ENCODE results near the gene RCAN1.

RCAN1 gene

GRCh38 chr21:34524646-34525601, 90.0 kb downstream of the RCAN1 start:
- Histone ChIP-seq H3K27me3 (no peaks in the 10 kb centered on the region), H3K4me2 (no peak overlapping the region), H3K27ac (no peak overlapping the region), H3K36me3 (peaks cover 35% of the 10 kb centered on the region), H3K4me3 (no peak overlapping the region), H3K9me3 (no peaks in the 10 kb centered on the region), H4K20me1 (peaks cover 7% of the 10 kb centered on the region; the same call in 1 of the 2 replicates), H3K4me1 (peaks cover 15% of the 10 kb centered on the region), H3K9ac (no peak overlapping the region)
- no peak for TF ChIP-seq Cebpa-rat (IDR thresholded peaks at IDR 0.05)

- Histone ChIP-seq H3K27ac (no peak overlapping the region), H3K4me2 (no peak overlapping the region), H3K4me1 (peaks cover 15% of the 10 kb centered on the region), H3K36me3 (peaks cover 53% of the 10 kb centered on the region), H3K9ac (no peak overlapping the region), H3K27me3 (no peaks in the 10 kb centered on the region), H3K9me3 (no peaks in the 10 kb centered on the region), H3K4me3 (no peak overlapping the region), H4K20me1 (peaks cover 7% of the 10 kb centered on the region; the same call in 1 of the 2 replicates)
- no peak for TF ChIP-seq Cebpa-rat (IDR thresholded peaks at IDR 0.05)
Measured at GRCh38 chr21:34523019-34523555, 91.8 kb downstream of the RCAN1 start.

DNA sequence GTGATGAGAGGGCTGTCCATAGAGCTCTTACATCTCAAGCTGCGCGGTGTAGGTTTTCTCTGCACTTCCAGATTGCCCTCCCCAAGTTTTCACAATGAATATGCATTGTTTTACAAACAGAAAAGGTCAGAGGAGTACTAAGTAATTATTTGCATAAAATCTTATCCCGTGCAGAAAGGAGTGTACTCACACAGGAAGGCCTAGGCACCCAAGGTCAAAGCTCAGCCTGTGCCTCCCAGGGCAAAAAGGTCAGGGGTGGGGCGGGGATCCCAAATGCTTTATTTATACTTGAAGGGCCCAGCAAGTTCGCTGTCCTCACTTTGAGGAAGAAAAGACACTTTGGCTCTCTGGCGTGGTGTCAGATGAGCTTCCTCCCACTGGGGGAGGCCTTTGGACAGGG, 92.6 kb downstream of the RCAN1 start:
- no peaks in the 10 kb centered on the region for H3K9me3 ChIP-seq
- H3K9ac ChIP-seq: no peak overlapping the region
- peaks cover 7% of the 10 kb centered on the region; the same call in 1 of the 2 replicates for H4K20me1 ChIP-seq
- no peak for TF ChIP-seq Cebpa-rat (IDR thresholded peaks at IDR 0.05)
- no peaks in the 10 kb centered on the region for H3K27me3 ChIP-seq
- H3K27ac ChIP-seq: no peak overlapping the region
- H3K4me2 ChIP-seq: no peak overlapping the region
- peaks cover 61% of the 10 kb centered on the region for H3K36me3 ChIP-seq
- no peak overlapping the region for H3K4me3 ChIP-seq
- H3K4me1 ChIP-seq: peaks cover 15% of the 10 kb centered on the region

GRCh38 chr21:34521561-34521960, 93.4 kb downstream of the RCAN1 start:
- H3K9me3 ChIP-seq: no peaks in the 10 kb centered on the region
- peaks cover 7% of the 10 kb centered on the region; the same call in 1 of the 2 replicates for H4K20me1 ChIP-seq
- no peak overlapping the region for H3K4me2 ChIP-seq
- no peak overlapping the region for H3K4me3 ChIP-seq
- no peak overlapping the region for H3K27ac ChIP-seq
- no peaks in the 10 kb centered on the region for H3K27me3 ChIP-seq
- TF ChIP-seq Cebpa-rat (IDR thresholded peaks at IDR 0.05): no peak
- H3K4me1 ChIP-seq: peaks cover 10% of the 10 kb centered on the region
- H3K9ac ChIP-seq: no peak overlapping the region
- peaks cover 67% of the 10 kb centered on the region for H3K36me3 ChIP-seq

DNA sequence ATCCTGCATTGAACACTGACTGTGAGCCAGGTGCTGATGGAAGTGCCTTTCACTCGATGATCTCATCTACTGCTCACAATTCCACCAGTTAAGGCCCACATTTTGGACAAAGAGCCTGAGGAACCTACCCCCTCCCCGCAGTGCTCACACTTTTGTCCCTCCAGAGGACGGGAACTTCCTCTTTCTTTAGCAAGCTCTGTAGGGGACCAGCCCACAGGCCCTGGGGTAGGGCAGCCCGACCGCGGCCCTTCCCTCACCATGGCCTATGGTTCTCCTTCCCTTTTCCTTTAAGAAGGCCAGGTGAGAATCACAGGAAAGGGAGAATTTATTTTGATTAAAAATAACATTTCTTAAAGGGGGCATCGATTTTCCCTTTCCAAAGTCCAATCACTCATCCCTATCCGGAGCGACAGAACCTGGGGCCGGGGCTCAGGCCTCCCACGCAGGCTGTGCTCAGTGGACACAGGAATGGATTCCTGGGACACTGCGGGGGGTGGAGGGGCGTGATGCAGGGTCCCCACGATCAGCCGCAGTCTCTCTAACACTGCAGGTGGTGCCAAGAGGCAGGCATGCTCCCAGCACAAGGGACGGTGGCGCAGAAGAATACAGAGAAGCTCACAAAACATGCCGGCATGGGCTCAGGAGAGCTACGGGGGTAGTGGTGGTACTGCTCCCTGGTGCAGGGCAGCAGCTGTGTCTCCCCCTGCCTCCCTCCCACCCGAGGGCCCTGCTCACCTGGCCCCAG, 94.0 kb downstream of the RCAN1 start:
- Histone ChIP-seq H3K36me3 (peaks cover 67% of the 10 kb centered on the region), H3K9me3 (no peaks in the 10 kb centered on the region), H3K4me3 (no peak overlapping the region), H3K4me1 (peaks cover 6% of the 10 kb centered on the region), H3K27me3 (no peaks in the 10 kb centered on the region), H3K9ac (no peak overlapping the region), H4K20me1 (peaks cover 7% of the 10 kb centered on the region; the same call in 1 of the 2 replicates), H3K4me2 (no peak overlapping the region), H3K27ac (no peak overlapping the region)
- no peak for TF ChIP-seq Cebpa-rat (IDR thresholded peaks at IDR 0.05)

DNA sequence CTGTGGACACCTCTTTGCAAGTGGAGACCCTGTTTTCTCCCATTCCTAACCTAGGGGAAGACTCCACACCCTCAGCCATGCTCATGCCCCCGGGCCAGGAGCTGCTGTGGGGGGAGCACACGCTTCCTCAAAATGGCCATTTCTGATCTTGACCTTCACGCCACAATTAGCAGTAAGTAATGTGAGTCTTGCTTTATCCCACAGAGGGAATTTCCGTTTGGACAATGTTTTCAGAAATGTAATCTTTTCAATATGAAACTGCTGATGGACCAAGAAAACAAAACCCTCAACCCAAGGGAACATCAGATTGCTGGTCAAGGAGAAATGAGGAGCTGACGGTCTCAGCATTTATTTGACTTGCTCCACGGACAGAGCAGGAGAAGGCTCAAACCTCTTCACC, 94.6 kb downstream of the RCAN1 start:
- Histone ChIP-seq H3K27ac (no peak overlapping the region), H3K36me3 (peaks cover 67% of the 10 kb centered on the region), H4K20me1 (0 out of 2 replicates have a peak, but pooled peaks cover 7% of the 10 kb centered on the region), H3K4me2 (no peak overlapping the region), H3K27me3 (no peaks in the 10 kb centered on the region), H3K9ac (no peak overlapping the region), H3K4me1 (peaks cover 6% of the 10 kb centered on the region), H3K4me3 (no peak overlapping the region), H3K9me3 (no peaks in the 10 kb centered on the region)
- TF ChIP-seq Cebpa-rat (IDR thresholded peaks at IDR 0.05): no peak

DNA sequence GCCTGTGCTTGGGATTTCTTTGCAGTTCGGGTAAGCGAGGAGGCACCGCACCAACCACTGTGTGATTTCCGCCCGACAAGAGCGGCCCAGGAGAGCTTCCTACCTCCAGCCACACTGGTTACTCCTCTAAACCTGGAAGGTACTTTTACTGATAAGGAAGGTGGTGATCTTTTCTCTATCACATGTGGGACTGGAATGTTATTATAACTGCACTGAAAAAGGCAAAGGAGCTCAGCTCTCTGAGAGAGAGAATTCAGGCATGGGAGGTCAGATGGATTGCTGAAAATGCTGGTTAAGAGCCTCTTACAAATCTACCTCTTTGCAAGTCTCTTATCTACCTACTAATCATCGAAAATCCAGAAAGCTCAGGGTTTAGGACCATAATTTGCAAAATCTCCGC, 95.2 kb downstream of the RCAN1 start:
- no peak overlapping the region for H3K27ac ChIP-seq
- no peaks in the 10 kb centered on the region for H3K9me3 ChIP-seq
- peaks cover 63% of the 10 kb centered on the region for H3K36me3 ChIP-seq
- H3K4me2 ChIP-seq: no peak overlapping the region
- no peak overlapping the region for H3K9ac ChIP-seq
- no peak overlapping the region for H3K4me3 ChIP-seq
- TF ChIP-seq Cebpa-rat (IDR thresholded peaks at IDR 0.05): no peak
- H3K4me1 ChIP-seq: peaks cover 6% of the 10 kb centered on the region
- H4K20me1 ChIP-seq: 0 out of 2 replicates have a peak, but pooled peaks cover under 1% of the 10 kb centered on the region
- H3K27me3 ChIP-seq: no peaks in the 10 kb centered on the region

- H3K4me1 ChIP-seq: peaks cover 6% of the 10 kb centered on the region
- no peak overlapping the region for H3K4me3 ChIP-seq
- TF ChIP-seq Cebpa-rat (IDR thresholded peaks at IDR 0.05): no peak
- H4K20me1 ChIP-seq: no peaks in the 10 kb centered on the region
- H3K36me3 ChIP-seq: peaks cover 63% of the 10 kb centered on the region
- H3K9ac ChIP-seq: no peak overlapping the region
- H3K27me3 ChIP-seq: no peaks in the 10 kb centered on the region
- H3K27ac ChIP-seq: no peak overlapping the region
- no peaks in the 10 kb centered on the region for H3K9me3 ChIP-seq
- no peak overlapping the region for H3K4me2 ChIP-seq
Measured at GRCh38 chr21:34519016-34519415, 95.9 kb downstream of the RCAN1 start.

GRCh38 chr21:34518301-34518700, 96.6 kb downstream of the RCAN1 start:
- no peak overlapping the region for H3K27ac ChIP-seq
- H3K9ac ChIP-seq: no peak overlapping the region
- no peak overlapping the region for H3K4me2 ChIP-seq
- no peak for TF ChIP-seq Cebpa-rat (IDR thresholded peaks at IDR 0.05)
- no peaks in the 10 kb centered on the region for H3K27me3 ChIP-seq
- peaks cover 6% of the 10 kb centered on the region for H3K4me1 ChIP-seq
- H4K20me1 ChIP-seq: no peaks in the 10 kb centered on the region
- H3K36me3 ChIP-seq: peaks cover 63% of the 10 kb centered on the region
- no peaks in the 10 kb centered on the region for H3K9me3 ChIP-seq
- H3K4me3 ChIP-seq: no peak overlapping the region

Measured in BLaER1 (cell line).